GM08714 (cell line): Measurements from ENCODE around the gene NANOGP8.
"Not testable (repeated sequence)": the region's sequence is repeated elsewhere in the genome, so short reads cannot be mapped to it uniquely, and the experiment has no call there.

Experiments used
- H3K4me3 ChIP-seq: fragments of 200-500 bp; sonication (Bioruptor generic); 2 replicates; pipeline ENCODE4 v1.5.1; 2014; ENCODE audit warnings: mild to moderate bottlenecking, low read length, inconsistent platforms
- ZNF274 ChIP-seq: IDR thresholded peaks from 2 replicates; pipeline ENCODE4 v1.6.1; 2012; ENCODE audit warnings: mild to moderate bottlenecking, low read depth, low read length

Gene NANOGP8, protein sequence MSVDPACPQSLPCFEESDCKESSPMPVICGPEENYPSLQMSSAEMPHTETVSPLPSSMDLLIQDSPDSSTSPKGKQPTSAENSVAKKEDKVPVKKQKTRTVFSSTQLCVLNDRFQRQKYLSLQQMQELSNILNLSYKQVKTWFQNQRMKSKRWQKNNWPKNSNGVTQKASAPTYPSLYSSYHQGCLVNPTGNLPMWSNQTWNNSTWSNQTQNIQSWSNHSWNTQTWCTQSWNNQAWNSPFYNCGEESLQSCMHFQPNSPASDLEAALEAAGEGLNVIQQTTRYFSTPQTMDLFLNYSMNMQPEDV

DNA sequence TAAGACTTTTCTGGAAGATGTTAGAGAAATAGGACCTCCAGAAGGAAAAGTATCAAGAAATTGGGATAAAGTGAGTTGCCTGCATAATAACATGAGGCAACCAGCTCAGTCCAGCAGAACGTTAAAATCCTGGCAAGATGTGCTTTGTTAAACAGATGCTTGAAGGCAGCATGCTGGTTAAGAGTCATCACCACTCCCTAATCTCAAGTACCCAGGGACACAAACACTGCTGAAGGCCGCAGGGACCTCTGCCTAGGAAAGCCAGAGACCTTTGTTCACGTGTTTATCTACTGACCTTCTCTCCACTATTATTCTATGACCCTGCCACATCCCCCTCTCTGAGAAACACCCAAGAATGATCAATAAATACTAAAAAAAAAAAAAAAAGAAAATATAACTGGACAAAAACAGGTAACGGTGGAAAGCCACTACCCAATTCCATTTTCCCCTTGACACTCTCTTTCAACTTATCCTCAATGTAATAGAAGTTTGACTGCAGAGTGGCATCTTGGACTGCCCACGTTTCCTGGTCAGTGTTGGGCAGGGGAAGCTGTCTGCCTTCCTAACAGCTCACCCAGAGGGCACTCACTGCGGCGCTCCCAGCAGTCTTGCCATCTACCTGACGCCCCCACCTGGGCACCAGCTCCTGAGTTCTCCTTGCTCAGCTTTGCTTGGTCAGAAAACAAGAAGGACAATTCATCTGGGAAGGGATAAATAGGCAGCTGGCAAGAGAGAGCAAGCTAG lies at the start of gene NANOGP8:
Gene NANOGP8, minus strand, starts transcription at position 120 of the 744 bp plus-strand sequence. CDS start 185 bp downstream, outside the sequence.
- H3K4me3 ChIP-seq: not testable (repeated sequence)

DNA sequence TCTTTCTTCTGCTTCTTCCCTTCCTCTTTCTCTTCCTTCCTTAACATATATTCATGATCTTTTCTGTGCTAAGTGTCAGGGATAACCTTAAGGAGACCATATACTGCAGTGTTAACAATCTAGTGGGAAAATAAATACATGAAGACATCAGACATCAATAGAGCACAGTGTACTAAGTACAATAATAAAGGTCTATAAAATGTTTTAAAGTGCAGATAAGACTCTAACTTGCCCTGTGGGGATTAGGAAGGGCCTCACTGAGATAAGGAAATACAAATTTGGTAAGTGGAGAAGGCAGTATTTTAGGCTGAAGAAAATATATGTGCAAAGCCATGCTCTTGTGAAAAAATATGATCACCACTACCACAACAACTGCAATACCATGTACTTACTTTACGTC lies 49.2 kb upstream of the NANOGP8 start:
- no peak overlapping the region for H3K4me3 ChIP-seq
- no peak for TF ChIP-seq ZNF274

DNA sequence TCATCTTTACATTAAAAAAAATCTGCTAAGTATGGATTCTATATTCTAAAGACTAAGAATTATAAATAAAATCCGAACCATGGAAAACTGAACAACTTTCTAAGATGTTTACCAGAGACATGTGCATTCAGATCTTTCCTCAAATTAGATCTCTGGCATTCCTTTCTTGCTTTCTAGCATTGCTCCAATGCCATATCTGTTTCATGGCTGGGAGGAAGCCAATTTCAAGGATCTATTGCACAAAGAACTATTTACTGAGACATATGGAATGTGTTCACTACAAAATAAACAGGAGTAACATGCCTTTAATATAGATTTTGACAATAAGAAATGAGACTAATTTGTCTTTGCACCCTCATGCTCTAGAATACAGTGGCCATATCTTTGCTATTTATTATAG lies 45.1 kb upstream of the NANOGP8 start:
- H3K4me3 ChIP-seq: no peak overlapping the region
- TF ChIP-seq ZNF274: no peak

DNA sequence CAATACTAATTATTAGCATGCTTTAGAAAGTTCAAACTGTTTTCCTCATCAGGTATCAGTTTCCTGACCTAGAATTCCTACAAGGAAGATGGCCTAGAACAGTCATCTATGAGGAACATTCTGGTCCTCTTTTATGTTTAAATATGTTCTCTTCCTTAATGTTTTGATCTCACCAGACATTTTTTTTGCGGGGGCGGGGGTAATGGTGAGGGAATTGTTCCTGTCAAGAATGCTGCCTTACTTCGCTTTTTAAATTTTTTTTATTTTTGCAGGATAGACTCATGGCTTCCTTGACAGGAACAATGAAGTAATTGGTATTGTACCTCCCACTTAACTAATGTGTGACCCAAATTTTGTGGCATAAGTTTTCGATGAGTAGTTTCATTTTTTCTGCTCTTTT lies 44.3 kb upstream of the NANOGP8 start:
- H3K4me3 ChIP-seq: no peak overlapping the region
- TF ChIP-seq ZNF274: no peak

DNA sequence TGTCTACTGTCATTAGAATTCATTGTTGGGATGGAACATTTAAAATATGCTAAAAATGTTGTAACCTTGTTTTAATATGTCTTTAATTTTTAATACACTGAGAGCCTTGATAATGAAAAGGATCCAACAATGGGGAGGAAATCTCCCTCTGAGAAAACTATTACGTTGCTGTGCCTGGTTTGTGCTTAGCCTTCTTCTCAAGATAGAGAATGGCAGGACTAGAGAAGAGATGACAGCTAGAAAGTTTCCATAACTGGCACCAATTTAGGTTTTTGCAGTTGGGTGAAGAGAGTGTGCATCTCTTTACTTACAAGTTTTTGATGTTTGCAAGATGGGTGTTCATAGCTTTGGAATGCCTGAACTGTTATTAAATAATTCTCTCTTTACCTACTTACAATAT lies 42.6 kb upstream of the NANOGP8 start:
- H3K4me3 ChIP-seq: no peak overlapping the region
- TF ChIP-seq ZNF274: no peak

DNA sequence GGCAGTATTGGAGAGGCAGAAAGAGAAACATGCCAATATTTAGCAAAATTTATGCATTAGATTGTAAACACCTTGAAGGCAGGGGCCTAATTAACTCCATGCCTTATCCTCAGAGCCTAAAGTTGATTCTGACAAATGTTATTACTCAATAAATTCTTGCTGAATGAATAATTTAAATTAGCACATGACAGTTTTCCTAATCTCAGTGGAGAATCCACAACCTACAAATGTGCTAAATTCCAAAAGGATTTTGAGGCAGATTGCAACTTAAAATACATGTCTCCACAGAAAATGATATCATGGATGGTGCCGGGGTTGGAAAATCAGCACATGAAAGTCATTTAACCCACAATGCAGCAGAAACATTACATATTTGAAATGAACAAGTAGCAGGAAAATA lies 41.1 kb upstream of the NANOGP8 start:
- no peak for TF ChIP-seq ZNF274
- no peak overlapping the region for H3K4me3 ChIP-seq

DNA sequence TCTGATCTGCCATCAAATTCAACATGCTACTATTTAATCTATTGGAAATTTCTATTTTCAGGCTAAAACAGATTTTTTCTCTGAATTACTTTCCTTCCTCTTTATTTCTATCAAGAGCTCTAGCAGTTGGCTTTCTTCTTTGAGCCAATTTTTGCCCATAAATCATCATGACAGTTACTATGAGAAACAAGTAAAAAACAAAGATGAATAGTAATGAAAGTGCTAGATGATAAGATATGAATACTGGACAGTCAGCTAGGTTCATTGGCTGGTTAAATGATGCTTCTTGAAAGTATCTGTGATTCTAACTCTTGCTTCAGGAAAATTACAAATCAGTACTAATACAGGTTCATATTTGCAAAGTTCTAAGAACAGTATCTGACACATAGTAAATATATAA lies 38.6 kb upstream of the NANOGP8 start:
- H3K4me3 ChIP-seq: no peak overlapping the region
- TF ChIP-seq ZNF274: no peak

DNA sequence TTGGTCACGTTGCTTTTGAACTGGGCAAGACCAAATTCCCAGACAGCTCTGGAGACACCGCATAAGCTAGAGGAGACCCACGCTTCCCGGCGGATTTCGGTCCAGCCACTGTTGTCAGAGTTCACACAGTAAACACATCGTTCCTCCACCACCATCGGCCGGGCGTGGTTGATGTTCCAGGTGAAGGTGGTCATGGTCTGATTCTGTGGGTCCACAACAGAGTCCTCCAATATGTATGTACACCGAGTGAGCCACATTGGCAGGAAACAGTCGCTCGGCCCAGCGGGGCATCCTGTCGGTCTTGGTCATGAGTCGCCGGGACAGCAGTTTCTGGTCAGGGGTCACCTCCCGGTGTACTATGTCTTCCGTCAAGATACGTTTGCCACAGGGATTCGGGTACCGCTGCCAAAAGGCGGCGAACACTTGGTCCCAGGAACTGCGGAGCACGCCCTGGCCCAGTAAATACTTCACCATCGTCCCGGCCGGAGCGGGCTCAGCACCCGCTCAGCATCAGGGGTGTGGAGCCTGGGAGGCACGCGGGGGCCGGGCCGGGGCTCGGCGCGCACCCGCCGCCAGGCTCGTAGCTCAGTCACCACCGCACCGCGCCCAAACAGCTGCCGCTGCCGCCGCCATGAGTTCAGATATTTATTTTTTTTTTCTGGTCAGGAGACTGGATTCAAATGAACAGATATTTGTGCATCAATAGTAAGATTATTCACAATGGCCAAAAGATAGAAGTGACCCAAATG lies 36.7 kb upstream of the NANOGP8 start:
- TF ChIP-seq ZNF274: no peak
- no peak overlapping the region for H3K4me3 ChIP-seq

DNA sequence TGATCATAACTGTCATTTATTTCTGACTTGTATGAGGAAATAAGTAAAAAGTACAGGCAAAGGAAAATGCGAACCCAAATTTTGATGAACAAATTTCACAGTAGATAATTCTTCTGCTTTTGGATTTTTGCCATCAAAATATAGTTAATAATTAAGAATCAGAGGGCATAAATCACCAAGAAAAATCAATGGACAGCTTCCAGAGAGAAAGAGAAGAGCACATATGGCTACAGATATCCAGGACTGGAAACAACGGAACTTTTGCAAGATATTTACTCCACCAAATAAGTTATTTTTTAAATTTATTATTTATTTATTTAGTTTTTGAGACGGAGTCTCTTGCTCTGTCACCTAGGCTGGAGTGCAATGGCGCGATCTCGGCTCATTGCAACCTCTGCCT lies 35.1 kb upstream of the NANOGP8 start:
- TF ChIP-seq ZNF274: no peak
- H3K4me3 ChIP-seq: no peak overlapping the region

DNA sequence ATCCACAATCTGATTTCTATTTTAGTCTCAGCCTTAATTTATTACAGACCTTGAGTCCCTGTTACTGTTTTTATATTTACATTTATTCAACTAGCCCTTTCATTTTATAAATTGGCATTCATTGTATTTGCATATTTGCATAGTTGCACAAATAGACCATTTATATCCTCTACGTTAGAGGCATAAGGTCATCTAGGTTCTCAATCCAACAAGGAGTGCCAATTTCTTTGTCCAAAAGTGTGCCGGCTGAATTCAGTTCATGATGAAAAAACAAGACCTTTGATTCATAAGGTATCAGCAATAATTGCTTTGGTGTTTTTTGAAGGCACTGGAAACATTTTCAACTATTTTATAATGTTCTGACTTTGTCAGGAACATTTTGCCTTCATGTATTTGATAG lies 33.9 kb upstream of the NANOGP8 start:
- no peak overlapping the region for H3K4me3 ChIP-seq
- no peak for TF ChIP-seq ZNF274

DNA sequence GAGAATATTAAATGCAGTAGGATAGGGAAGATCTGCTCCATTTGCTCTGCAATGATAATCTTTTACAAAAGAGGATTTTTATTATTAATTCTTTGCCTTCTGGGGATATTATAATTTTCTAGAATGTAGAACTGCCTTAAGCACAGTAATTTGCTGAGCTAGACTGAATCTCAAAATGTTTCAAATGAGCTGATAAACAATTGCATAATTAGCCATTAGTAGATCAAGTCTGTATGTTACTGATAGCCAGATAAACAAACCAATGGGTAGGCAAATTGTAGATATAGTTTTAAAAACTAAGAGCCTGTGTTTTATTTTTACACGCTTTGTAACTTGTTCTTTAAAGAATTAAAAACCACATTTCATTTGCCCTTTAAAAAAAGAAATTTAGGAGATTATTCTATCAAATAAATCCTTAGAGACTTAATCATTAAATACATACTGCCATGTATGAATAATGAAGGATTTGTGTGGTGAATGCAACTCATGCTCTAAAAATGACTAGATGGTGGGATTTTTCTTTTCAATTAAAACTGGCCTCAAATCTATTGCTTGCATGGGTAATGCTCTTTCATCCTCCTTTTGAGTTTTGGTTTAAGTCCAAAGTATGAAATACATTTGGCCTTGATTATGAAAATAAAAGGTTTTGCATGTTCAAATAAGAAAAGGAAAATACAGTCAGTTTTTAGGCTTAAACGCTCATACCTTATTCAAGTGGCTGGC lies 32.6 kb upstream of the NANOGP8 start:
- no peak for TF ChIP-seq ZNF274
- no peak overlapping the region for H3K4me3 ChIP-seq

DNA sequence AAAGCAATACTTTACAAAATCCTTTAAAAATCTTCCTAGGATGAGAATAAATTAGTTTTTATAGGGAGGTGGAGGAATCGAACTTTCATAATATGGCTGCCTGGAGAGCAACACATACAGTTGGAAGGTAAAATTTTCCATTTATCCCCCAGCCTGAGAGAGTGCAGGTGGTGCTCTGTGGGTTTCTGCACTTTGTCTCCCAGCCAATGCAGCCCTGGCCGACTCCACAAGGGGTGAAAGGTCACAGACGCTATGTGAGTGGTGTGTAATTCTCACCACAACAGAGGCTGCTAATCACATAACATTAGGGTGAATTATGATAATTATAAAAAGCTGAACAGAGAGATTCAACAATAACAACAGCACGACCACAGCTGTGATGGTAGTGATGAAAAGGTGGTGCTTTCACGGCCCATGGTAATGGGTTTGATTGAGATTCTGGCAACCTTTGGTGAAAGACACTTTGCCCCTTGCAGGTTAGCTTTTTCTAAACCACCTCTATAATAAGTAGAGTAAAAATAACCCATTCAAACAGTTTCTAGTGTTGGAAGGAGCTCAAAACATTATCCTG lies 30.1 kb upstream of the NANOGP8 start:
- no peak overlapping the region for H3K4me3 ChIP-seq
- TF ChIP-seq ZNF274: no peak

DNA sequence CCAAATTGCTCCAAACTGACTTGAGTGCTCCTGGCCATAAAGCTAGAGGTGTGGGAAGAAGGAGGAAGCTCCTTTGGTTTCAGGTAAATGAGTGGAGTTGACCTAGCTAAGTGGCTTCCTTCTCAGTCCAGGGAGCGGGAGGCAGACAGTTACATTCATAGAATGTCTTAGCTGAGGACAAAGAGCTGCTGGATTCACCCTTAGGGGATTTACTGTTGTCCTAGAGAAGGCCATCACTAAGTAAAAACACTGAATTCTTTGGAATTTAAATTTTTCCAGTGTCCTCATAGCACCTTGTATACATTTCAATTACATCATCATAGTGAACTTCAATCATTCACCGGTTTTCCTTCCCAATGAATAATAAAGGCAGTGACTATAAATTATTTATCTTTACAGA lies 27.3 kb upstream of the NANOGP8 start:
- TF ChIP-seq ZNF274: no peak

DNA sequence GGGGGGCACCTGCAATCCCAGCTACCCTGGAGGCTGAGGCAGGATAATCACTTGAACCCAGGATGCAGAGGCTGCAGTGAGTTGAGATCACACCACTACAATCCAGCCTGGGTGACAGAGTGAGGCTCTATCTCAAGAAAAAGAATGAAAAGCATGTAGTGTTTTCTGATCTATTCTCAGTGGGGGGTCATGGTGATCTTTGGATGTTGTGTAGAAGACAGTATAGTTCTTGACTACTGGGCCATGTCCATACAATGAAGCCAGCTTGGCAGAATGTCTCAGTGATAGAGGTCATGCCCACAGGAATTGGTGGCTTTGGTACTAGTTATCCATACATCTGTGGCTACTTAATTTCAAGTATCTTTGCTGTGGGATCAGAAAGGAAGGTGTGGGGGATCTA lies 26.8 kb upstream of the NANOGP8 start:
- H3K4me3 ChIP-seq: no peak overlapping the region
- TF ChIP-seq ZNF274: no peak

More for the DNA sequence above, 27.3 kb upstream of the NANOGP8 start:
- no peak overlapping the region for H3K4me3 ChIP-seq
